Stimulated activated CD4-positive, alpha-beta T cell treated with anti-CD3 and anti-CD28 coated beads, Interleukin-4, amount 100 ng/mL, for 4 hours (primary cell): ENCODE measurements around the gene SEC14L3.

Experiments
- DNase-seq, 2 experiments: peaks; one replicate each; pipeline ENCODE4 v3.0.0-alpha.2; 2020

SEC14L3 gene

GRCh38 chr22:30441088-30441487, 30.7 kb downstream of the SEC14L3 start:
- no peak for DNase-seq

- no peak for DNase-seq
These were observed 32.0 kb downstream of the SEC14L3 start for GRCh38 chr22:30439836-30440235.

- DNase-seq = no peak
These were observed 32.6 kb downstream of the SEC14L3 start for GRCh38 chr22:30439226-30439625.

- DNase-seq = no peak
These were observed 33.3 kb downstream of the SEC14L3 start for GRCh38 chr22:30438559-30438958.

- no peak for DNase-seq
These were observed 35.6 kb downstream of the SEC14L3 start for GRCh38 chr22:30436196-30436595.

- peak; percentile 62 to 76 for DNase-seq
These were observed 36.1 kb downstream of the SEC14L3 start for GRCh38 chr22:30435674-30436126.

- DNase-seq = no peak
These were observed 37.0 kb downstream of the SEC14L3 start for GRCh38 chr22:30434843-30435242.

- no peak for DNase-seq
These were observed 38.0 kb downstream of the SEC14L3 start for GRCh38 chr22:30433773-30434172.

- DNase-seq = no peak
These were observed 38.6 kb downstream of the SEC14L3 start for GRCh38 chr22:30433227-30433626.

- DNase-seq = no peak
These were observed 39.3 kb downstream of the SEC14L3 start for GRCh38 chr22:30432520-30432919.

GRCh38 chr22:30432096-30432495, 39.7 kb downstream of the SEC14L3 start:
- DNase-seq = no peak

GRCh38 chr22:30430933-30431332, 40.9 kb downstream of the SEC14L3 start:
- DNase-seq = no peak

GRCh38 chr22:30429887-30430286, 41.9 kb downstream of the SEC14L3 start:
- DNase-seq = no peak

GRCh38 chr22:30427871-30428270, 43.9 kb downstream of the SEC14L3 start:
- DNase-seq = no peak

- DNase-seq = peak; percentile 84 to 85
These were observed 45.1 kb downstream of the SEC14L3 start for GRCh38 chr22:30426388-30427353.

GRCh38 chr22:30425616-30426387, 46.0 kb downstream of the SEC14L3 start, which contains the start of gene MTFP1:
Gene MTFP1, plus strand, starts transcription at chr22:30425768. Its CDS starts 112 bp downstream, at chr22:30425880.
- DNase-seq = peak; percentile 47 to 51

GRCh38 chr22:30425327-30425615, 46.5 kb downstream of the SEC14L3 start:
- peak in 1 of 2 experiments; percentile 10 for DNase-seq

- DNase-seq = no peak
These were observed 47.1 kb downstream of the SEC14L3 start for GRCh38 chr22:30424534-30425326.

- peak; percentile 91 to 99 for DNase-seq
These were observed 47.8 kb downstream of the SEC14L3 start for GRCh38 chr22:30423959-30424533.

- DNase-seq = peak; percentile 42 to 49
These were observed 48.4 kb downstream of the SEC14L3 start for GRCh38 chr22:30423301-30423958.

- peak; percentile 16 to 20 for DNase-seq
These were observed 49.1 kb downstream of the SEC14L3 start for GRCh38 chr22:30422481-30423300.
